ENCODE data around the gene KCTD19. TPM values are rescaled to one million over a fixed set of nuclear protein-coding genes. Genes with fewer than 3 reads are reported as not detected.
"Not testable (repeated sequence)": the region's sequence is repeated elsewhere in the genome, so short reads cannot be mapped to it uniquely, and the experiment has no call there.

KCTD19 gene
- total RNA-seq (not detected), polyA plus RNA-seq (under 1 TPM in 1 of 3 donors, not detected in 2; 0.03 TPM)
- long read RNA-seq, donor 1: 0 reads
- long read RNA-seq, donor 2: 0 reads

GRCh38 chr16:67326472-67327309 lies at the start of gene KCTD19, which contains the start of gene LRRC36:
Gene KCTD19 (minus strand): TSS chr16:67326741. CDS start chr16:67326707, 34 bp downstream.
Gene LRRC36 (plus strand): TSS chr16:67326815. CDS start chr16:67326863, 48 bp downstream.
- no peak within 1 kb of the TSS for H3K27ac ChIP-seq

GRCh38 chr16:67376012-67376411 lies 49.5 kb upstream of the KCTD19 start:
- H3K27me3 ChIP-seq (ENCODE audit: insufficient read depth in 3 of 3, low read length in 2 of 3); H3K36me3 ChIP-seq (ENCODE audit: insufficient read depth in 1 of 2, low read depth in 1 of 2); intact Hi-C loops (cut with DNase I); H3K27ac ChIP-seq; H3K4me3 ChIP-seq; H3K9me3 ChIP-seq; ATAC-seq; DNase-seq: not testable (repeated sequence)
- H3K4me1 ChIP-seq: peaks cover 14% of the 10 kb centered on the region
- WGBS, 3 donors: 83 to 90% (median 87%) methylated on average over 11 of the region's 11 CpGs

More at GRCh38 chr16:67326472-67327309, at the start of gene KCTD19, which contains the start of gene LRRC36:
- Histone ChIP-seq H3K36me3 (ENCODE audit: insufficient read depth in 1 of 2, low read depth in 1 of 2) (no peaks in the 10 kb centered on the region), H3K4me3 (peak within 1 kb of the TSS; percentile 58), H3K27me3 (ENCODE audit: insufficient read depth in 3 of 3, low read length in 2 of 3) (peaks cover 0 to 40% (median 5%) of the 10 kb centered on the region in 3 donors), H3K9me3 (no peaks in the 10 kb centered on the region), H3K4me1 (no peaks in the 10 kb centered on the region)
- 7 to 9% (median 8%) methylated on average over 48 to 61 of the region's 61 CpGs for WGBS, 3 donors
- intact Hi-C loops (cut with DNase I): no loop called here
- peak; percentile 27 for TF ChIP-seq CTCF (IDR thresholded peaks at IDR 0.05)
- ATAC-seq (peak in 3 of 4 donors; percentile 46 to 74 (median 72)), DNase-seq (peak; percentile 57 to 78)

GRCh38 chr16:67372664-67373063 lies 46.1 kb upstream of the KCTD19 start:
- peak in 1 of 4 donors; percentile 58 for ATAC-seq
- intact Hi-C loops (cut with DNase I): loop anchor here in 1 of 2 donors (5.0 kb wide), 1 partner anchor 45 kb away; the partner anchor contains the start of gene ZDHHC1

GRCh38 chr16:67370661-67371060 lies 44.1 kb upstream of the KCTD19 start:
- H3K4me3 ChIP-seq: no peak overlapping the region
- H3K27me3 ChIP-seq (ENCODE audit: insufficient read depth in 3 of 3, low read length in 2 of 3): peaks cover 0 to 3% (median 0%) of the 10 kb centered on the region in 3 donors
- H3K9me3 ChIP-seq: no peaks in the 10 kb centered on the region
- intact Hi-C loops (cut with DNase I): loop anchor here in 1 of 2 donors (5.0 kb wide), 1 partner anchor 47 kb away; the partner anchor contains the start of gene ZDHHC1
- 84 to 88% (median 86%) methylated on average over 4 of the region's 4 CpGs for WGBS, 3 donors
- H3K36me3 ChIP-seq (ENCODE audit: insufficient read depth in 1 of 2, low read depth in 1 of 2): no peaks in the 10 kb centered on the region
- H3K4me1 ChIP-seq: no peaks in the 10 kb centered on the region
- no peak overlapping the region for H3K27ac ChIP-seq
- TF ChIP-seq CTCF (IDR thresholded peaks at IDR 0.05): no peak
- no peak for ATAC-seq
- DNase-seq: no peak

More at GRCh38 chr16:67372664-67373063, 46.1 kb upstream of the KCTD19 start:
- no peak overlapping the region for H3K4me3 ChIP-seq
- H3K27ac ChIP-seq: no peak overlapping the region
- H3K27me3 ChIP-seq (ENCODE audit: insufficient read depth in 3 of 3, low read length in 2 of 3): no peaks in the 10 kb centered on the region
- H3K9me3 ChIP-seq: no peaks in the 10 kb centered on the region
- TF ChIP-seq CTCF (IDR thresholded peaks at IDR 0.05): peak; percentile 32
- no peak for DNase-seq
- H3K4me1 ChIP-seq: no peaks in the 10 kb centered on the region
- H3K36me3 ChIP-seq (ENCODE audit: insufficient read depth in 1 of 2, low read depth in 1 of 2): no peaks in the 10 kb centered on the region

- H3K4me3 ChIP-seq: no peak overlapping the region
- H3K27me3 ChIP-seq (ENCODE audit: insufficient read depth in 3 of 3, low read length in 2 of 3): peaks cover 0 to 3% (median 0%) of the 10 kb centered on the region in 3 donors
- H3K4me1 ChIP-seq: no peaks in the 10 kb centered on the region
- H3K36me3 ChIP-seq (ENCODE audit: insufficient read depth in 1 of 2, low read depth in 1 of 2): no peaks in the 10 kb centered on the region
- TF ChIP-seq CTCF (IDR thresholded peaks at IDR 0.05): no peak
- intact Hi-C loops (cut with DNase I): loop anchor here in 1 of 2 donors (5.0 kb wide), 1 partner anchor 98 kb away; no protein-coding TSS in a partner anchor
- H3K9me3 ChIP-seq: no peaks in the 10 kb centered on the region
- DNase-seq (no peak), ATAC-seq (no peak)
- no peak overlapping the region for H3K27ac ChIP-seq
Measured at GRCh38 chr16:67364600-67365235, 38.2 kb upstream of the KCTD19 start.

All from psoas muscle (tissue), 8 donors.